ENCODE data around the gene TMC8. TPM values are rescaled to one million over a fixed set of nuclear protein-coding genes. Genes with fewer than 3 reads are reported as not detected.
"Not testable (repeated sequence)": the region's sequence is repeated elsewhere in the genome, so short reads cannot be mapped to it uniquely, and the experiment has no call there.

TMC8 gene
- total and polyA plus RNA-seq, 2 donors from 2014 or later = 1.0 to 35.9 TPM

- TF ChIP-seq CTCF (IDR thresholded peaks at IDR 0.05; ENCODE audit: borderline replicate concordance, extremely low read depth, insufficient read depth) = no peak
- Histone ChIP-seq H3K27ac (ENCODE audit: low read depth in 2 of 2, low read length in 2 of 2) (no peak overlapping the region), H3K27me3 (ENCODE audit: control insufficient read depth, insufficient read depth, low read length) (no peaks in the 10 kb centered on the region), H3K4me1 (ENCODE audit: control insufficient read depth in 2 of 3, insufficient read depth in 2 of 3, low read depth in 1 of 3, low read length in 3 of 3) (peaks cover 0 to 11% (median 5%) of the 10 kb centered on the region in 3 donors), H3K9me3 (ENCODE audit: control insufficient read depth in 2 of 3, insufficient read depth in 1 of 3, low read length in 3 of 3) (no peaks in the 10 kb centered on the region), H3K36me3 (ENCODE audit: control insufficient read depth in 2 of 3, insufficient read depth in 3 of 3, low read length in 3 of 3) (no peaks in the 10 kb centered on the region), H3K9ac (ENCODE audit: low read length in 3 of 3) (no peak overlapping the region), H3K4me3 (ENCODE audit: low read length in 3 of 3) (no peak overlapping the region)
- DNase-seq (peak in 1 of 5 donors; percentile 52), FAIRE-seq (no peak)
- intact Hi-C loops (cut with DNase I) = no loop called here
These were observed 7.9 kb downstream of the TMC8 start for GRCh38 chr17:78138204-78139060.

DNA sequence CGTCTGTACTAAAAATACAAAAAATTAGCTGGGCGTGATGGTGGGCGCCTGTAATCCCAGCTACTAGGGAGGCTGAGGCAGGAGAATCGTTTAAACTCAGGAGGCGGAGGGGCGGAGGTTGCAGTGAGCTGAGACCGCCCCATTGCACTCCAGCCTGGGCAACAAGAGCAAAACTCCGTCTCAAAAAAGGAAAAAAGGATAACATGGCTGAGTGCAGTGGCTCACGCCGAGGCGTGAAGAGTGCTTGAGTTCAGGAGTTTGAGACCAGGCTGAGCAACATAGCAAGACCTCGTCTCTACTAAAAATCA, 9.2 kb downstream of the TMC8 start:
- H3K9ac ChIP-seq (ENCODE audit: low read length in 3 of 3); H3K27me3 ChIP-seq (ENCODE audit: control insufficient read depth, insufficient read depth, low read length); FAIRE-seq; DNase-seq; H3K4me3 ChIP-seq (ENCODE audit: low read length in 3 of 3); intact Hi-C loops (cut with DNase I); H3K27ac ChIP-seq (ENCODE audit: low read depth in 2 of 2, low read length in 2 of 2); H3K36me3 ChIP-seq (ENCODE audit: control insufficient read depth in 2 of 3, insufficient read depth in 3 of 3, low read length in 3 of 3); H3K9me3 ChIP-seq (ENCODE audit: control insufficient read depth in 2 of 3, insufficient read depth in 1 of 3, low read length in 3 of 3): not testable (repeated sequence)
- peaks cover 0 to 22% (median 17%) of the 10 kb centered on the region in 3 donors for H3K4me1 ChIP-seq (ENCODE audit: control insufficient read depth in 2 of 3, insufficient read depth in 2 of 3, low read depth in 1 of 3, low read length in 3 of 3)

- FAIRE-seq = no peak
- Histone ChIP-seq H3K9ac (ENCODE audit: low read length in 3 of 3) (no peak overlapping the region), H3K4me1 (ENCODE audit: control insufficient read depth in 2 of 3, insufficient read depth in 2 of 3, low read depth in 1 of 3, low read length in 3 of 3) (peaks cover 0 to 28% (median 23%) of the 10 kb centered on the region in 3 donors), H3K36me3 (ENCODE audit: control insufficient read depth in 2 of 3, insufficient read depth in 3 of 3, low read length in 3 of 3) (no peaks in the 10 kb centered on the region), H3K4me3 (ENCODE audit: low read length in 3 of 3) (no peak overlapping the region), H3K27ac (ENCODE audit: low read depth in 2 of 2, low read length in 2 of 2) (no peak overlapping the region), H3K9me3 (ENCODE audit: control insufficient read depth in 2 of 3, insufficient read depth in 1 of 3, low read length in 3 of 3) (no peaks in the 10 kb centered on the region), H3K27me3 (ENCODE audit: control insufficient read depth, insufficient read depth, low read length) (no peaks in the 10 kb centered on the region)
- TF ChIP-seq CTCF (IDR thresholded peaks at IDR 0.05; ENCODE audit: borderline replicate concordance, extremely low read depth, insufficient read depth) = no peak
- intact Hi-C loops (cut with DNase I) = no loop called here
- DNase-seq = peak; percentile 88 to 98 (median 90)
These were observed 9.8 kb downstream of the TMC8 start for GRCh38 chr17:78140169-78141051.

Data from kidney (tissue), 14 donors.